KMS-11 (cell line): ENCODE data around the gene FAM237B.

Source experiments
- H2AFZ ChIP-seq: fragments of 200-600 bp; sonication (generic); 2 replicates; pipeline ENCODE4 v1.6.1; 2016; ENCODE audit warnings: antibody characterized with exemption, mixed run types, low read depth
- H3K27ac ChIP-seq: fragments of 200-600 bp; sonication (generic); 2 replicates; pipeline ENCODE4 v1.6.1; 2016; ENCODE audit warnings: mild to moderate bottlenecking, mixed run types
- H3K27me3 ChIP-seq: fragments of 200-600 bp; sonication (generic); 2 replicates; pipeline ENCODE4 v1.6.1; 2017; ENCODE audit warnings: mild to moderate bottlenecking, low read depth, mixed run types, moderate library complexity; ENCODE audit not compliant: insufficient read depth
- H3K36me3 ChIP-seq: fragments of 200-600 bp; sonication (generic); 2 replicates; pipeline ENCODE4 v1.6.1; 2017; ENCODE audit warnings: mild to moderate bottlenecking, mixed run types; ENCODE audit not compliant: insufficient read depth
- H3K4me1 ChIP-seq: fragments of 200-600 bp; sonication (generic); 2 replicates; pipeline ENCODE4 v1.6.1; 2016; ENCODE audit warnings: mild to moderate bottlenecking, low read depth, mixed run types; ENCODE audit not compliant: poor library complexity, severe bottlenecking
- H3K4me2 ChIP-seq: fragments of 200-600 bp; sonication (generic); 2 replicates; pipeline ENCODE4 v1.7.0; 2016; ENCODE audit warnings: mild to moderate bottlenecking, mixed run types
- H3K4me3 ChIP-seq: fragments of 200-600 bp; sonication (generic); IDR thresholded peaks from 2 replicates; pipeline ENCODE4 v1.6.1; 2017; ENCODE audit warnings: low read depth, low read length, mixed read lengths; ENCODE audit not compliant: insufficient read depth
- H3K79me2 ChIP-seq: fragments of 200-600 bp; sonication (generic); 2 replicates; pipeline ENCODE4 v1.6.1; 2016; ENCODE audit warnings: low read depth, mixed run types; ENCODE audit not compliant: insufficient read depth
- H3K9ac ChIP-seq: fragments of 200-600 bp; sonication (generic); 2 replicates; pipeline ENCODE4 v1.6.1; 2016; ENCODE audit warnings: mild to moderate bottlenecking, mixed run types
- H4K20me1 ChIP-seq: fragments of 200-600 bp; sonication (generic); 2 replicates; pipeline ENCODE4 v1.6.1; 2016; ENCODE audit warnings: mild to moderate bottlenecking, mixed run types; ENCODE audit not compliant: insufficient read depth
- CTCF ChIP-seq: fragments of 200-600 bp; sonication (generic); conservative IDR thresholded peaks from 2 replicates; pipeline ENCODE4 v1.6.1; 2017; ENCODE audit warnings: low read depth, mild to moderate bottlenecking, antibody characterized with exemption, low read length, moderate library complexity, mixed read lengths

The FAM237B gene

GRCh38 chr7:90309872-90310271 is 11.2 kb downstream of the FAM237B start:
- Histone ChIP-seq H3K36me3 (no peaks in the 10 kb centered on the region), H3K79me2 (no peaks in the 10 kb centered on the region), H3K4me3 (no peak overlapping the region), H3K4me2 (no peak overlapping the region), H3K9ac (no peak overlapping the region), H3K27me3 (no peaks in the 10 kb centered on the region), H3K4me1 (peaks cover 21% of the 10 kb centered on the region), H2AFZ (no peak overlapping the region), H3K27ac (no peak overlapping the region), H4K20me1 (no peaks in the 10 kb centered on the region)
- no peak for TF ChIP-seq CTCF

- no peak for TF ChIP-seq CTCF
- H2AFZ ChIP-seq, result no peak overlapping the region
- H3K36me3 ChIP-seq, result no peaks in the 10 kb centered on the region
- peaks cover 15% of the 10 kb centered on the region for H3K4me1 ChIP-seq
- no peak overlapping the region for H3K4me2 ChIP-seq
- no peak overlapping the region for H3K4me3 ChIP-seq
- no peak overlapping the region for H3K9ac ChIP-seq
- no peaks in the 10 kb centered on the region for H4K20me1 ChIP-seq
- H3K79me2 ChIP-seq, result no peaks in the 10 kb centered on the region
- H3K27ac ChIP-seq, result no peak overlapping the region
- no peaks in the 10 kb centered on the region for H3K27me3 ChIP-seq
These were observed 17.9 kb downstream of the FAM237B start for GRCh38 chr7:90303241-90303640.

GRCh38 chr7:90298145-90299038 is 22.7 kb downstream of the FAM237B start:
- no peak overlapping the region for H2AFZ ChIP-seq
- no peaks in the 10 kb centered on the region for H3K4me1 ChIP-seq
- H3K9ac ChIP-seq, result no peak overlapping the region
- H3K79me2 ChIP-seq, result no peaks in the 10 kb centered on the region
- TF ChIP-seq CTCF, result peak; percentile 56
- H3K36me3 ChIP-seq, result no peaks in the 10 kb centered on the region
- no peaks in the 10 kb centered on the region for H3K27me3 ChIP-seq
- no peak overlapping the region for H3K4me2 ChIP-seq
- no peak overlapping the region for H3K27ac ChIP-seq
- H4K20me1 ChIP-seq, result no peaks in the 10 kb centered on the region
- no peak overlapping the region for H3K4me3 ChIP-seq

- Histone ChIP-seq H2AFZ (no peak overlapping the region), H4K20me1 (no peaks in the 10 kb centered on the region), H3K4me2 (no peak overlapping the region), H3K27me3 (no peaks in the 10 kb centered on the region), H3K27ac (no peak overlapping the region), H3K36me3 (no peaks in the 10 kb centered on the region), H3K4me3 (no peak overlapping the region), H3K9ac (no peak overlapping the region), H3K79me2 (no peaks in the 10 kb centered on the region), H3K4me1 (no peaks in the 10 kb centered on the region)
- TF ChIP-seq CTCF, result no peak
These were observed 30.6 kb downstream of the FAM237B start for GRCh38 chr7:90290244-90291113.
